ENCODE measurements around the gene ONECUT1.

- TF ChIP-seq CTCF (IDR thresholded peaks at IDR 0.05; ENCODE audit: low read depth, low read length) = no peak
- TF ChIP-seq POLR2A (IDR thresholded peaks at IDR 0.05; ENCODE audit: extremely low read depth, insufficient read length) = no peak
- no peak for TF ChIP-seq MAX (IDR thresholded peaks at IDR 0.05; ENCODE audit: low read depth, low read length)
Measured at GRCh38 chr15:52710050-52710707, 80.0 kb downstream of the ONECUT1 start.
